Liver (tissue), 3 donors: Measurements from ENCODE around the gene CCDC187.

Source experiments
- CTCF ChIP-seq: fragments of 150-350 bp; IDR thresholded peaks from 2 replicates; pipeline ENCODE4 v1.5.1; 2017; ENCODE audit warnings: improper control_type of control experiment, low read depth, low read length; ENCODE audit not compliant: missing input control
- EGR1 ChIP-seq, 2 donors: IDR thresholded peaks; 2 replicates each; pipeline ENCODE4 v1.6.1; 2016 to 2018; ENCODE audit warnings: antibody characterized with exemption in 2 of 2, low read depth in 2 of 2
- JUND ChIP-seq, 2 donors: IDR thresholded peaks; 2 replicates each; pipeline ENCODE4 v1.6.1; 2016; ENCODE audit warnings: antibody characterized with exemption in 2 of 2
- TF ChIP-seq, protein P1 (sequence below): IDR thresholded peaks from 2 replicates; pipeline ENCODE4 v1.6.1; 2016; ENCODE audit warnings: antibody characterized with exemption
- donor health status: healthy.
- donor health status: healthy.

GRCh38 chr9:136299116-136299515, 4.8 kb downstream of the CCDC187 start:
- TF ChIP-seq CTCF, result no peak
- TF ChIP-seq, protein P1, sequence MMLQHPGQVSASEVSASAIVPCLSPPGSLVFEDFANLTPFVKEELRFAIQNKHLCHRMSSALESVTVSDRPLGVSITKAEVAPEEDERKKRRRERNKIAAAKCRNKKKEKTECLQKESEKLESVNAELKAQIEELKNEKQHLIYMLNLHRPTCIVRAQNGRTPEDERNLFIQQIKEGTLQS, result no peak
- no peak for TF ChIP-seq JUND (IDR thresholded peaks at IDR 0.05)
- no peak for TF ChIP-seq EGR1 (IDR thresholded peaks at IDR 0.05; ENCODE audit: low read depth in 2 of 2)
